Body of pancreas (tissue), 4 donors: Measurements from ENCODE around the gene TAOK3.

Experiments used
- POLR2A ChIP-seq, 3 donors: fragments of 450-650 bp; IDR thresholded peaks; one replicate each; pipeline ENCODE4 v1.6.1; 2016; ENCODE audit warnings: antibody characterized with exemption in 3 of 3, mild to moderate bottlenecking in 2 of 3
- TF ChIP-seq, protein P1 (sequence below), 7 experiments: fragments of 450-650 bp in 4 of 7; fragments of 200-600 bp in 3 of 7; sonication (generic) in 3 of 7; IDR thresholded peaks; one replicate each; pipeline ENCODE4 v1.5.1; 2016 to 2019; ENCODE audit warnings: antibody characterized with exemption in 7 of 7

DNA sequence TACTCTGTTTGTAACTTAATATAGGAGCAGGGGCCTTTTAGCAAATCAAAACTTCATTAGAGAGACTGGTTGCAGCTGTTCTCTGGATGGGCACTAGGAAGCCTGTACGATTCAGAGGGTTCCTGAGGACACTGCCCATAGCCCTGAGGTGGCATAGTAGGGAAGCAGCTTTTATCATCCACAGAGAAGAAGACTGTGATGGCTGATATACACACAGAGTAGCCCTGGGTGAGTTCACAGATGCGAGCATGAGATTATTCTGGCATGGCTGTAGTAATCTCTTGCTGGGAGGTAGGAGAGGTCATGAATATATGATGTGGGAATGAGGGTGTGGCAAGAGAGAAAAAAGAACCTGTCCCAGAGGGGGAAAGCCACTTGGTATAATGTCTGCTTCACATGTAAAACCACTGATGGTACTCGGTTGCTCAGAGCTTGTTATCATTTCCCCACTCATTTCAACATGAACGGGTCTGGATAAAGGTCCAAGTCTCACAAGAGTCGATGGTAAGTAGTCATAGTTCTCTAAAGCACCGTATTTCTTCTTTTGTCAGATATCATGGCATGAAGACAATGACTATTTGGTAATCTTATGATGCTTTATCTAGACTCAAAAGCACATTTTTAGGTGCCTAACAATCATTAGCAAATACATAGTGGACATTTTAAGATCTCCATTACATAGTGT lies 184.8 kb downstream of the TAOK3 start:
- TF ChIP-seq, protein P1, sequence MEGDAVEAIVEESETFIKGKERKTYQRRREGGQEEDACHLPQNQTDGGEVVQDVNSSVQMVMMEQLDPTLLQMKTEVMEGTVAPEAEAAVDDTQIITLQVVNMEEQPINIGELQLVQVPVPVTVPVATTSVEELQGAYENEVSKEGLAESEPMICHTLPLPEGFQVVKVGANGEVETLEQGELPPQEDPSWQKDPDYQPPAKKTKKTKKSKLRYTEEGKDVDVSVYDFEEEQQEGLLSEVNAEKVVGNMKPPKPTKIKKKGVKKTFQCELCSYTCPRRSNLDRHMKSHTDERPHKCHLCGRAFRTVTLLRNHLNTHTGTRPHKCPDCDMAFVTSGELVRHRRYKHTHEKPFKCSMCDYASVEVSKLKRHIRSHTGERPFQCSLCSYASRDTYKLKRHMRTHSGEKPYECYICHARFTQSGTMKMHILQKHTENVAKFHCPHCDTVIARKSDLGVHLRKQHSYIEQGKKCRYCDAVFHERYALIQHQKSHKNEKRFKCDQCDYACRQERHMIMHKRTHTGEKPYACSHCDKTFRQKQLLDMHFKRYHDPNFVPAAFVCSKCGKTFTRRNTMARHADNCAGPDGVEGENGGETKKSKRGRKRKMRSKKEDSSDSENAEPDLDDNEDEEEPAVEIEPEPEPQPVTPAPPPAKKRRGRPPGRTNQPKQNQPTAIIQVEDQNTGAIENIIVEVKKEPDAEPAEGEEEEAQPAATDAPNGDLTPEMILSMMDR (IDR thresholded peaks at IDR 0.05) = no peak
- no peak for TF ChIP-seq POLR2A (IDR thresholded peaks at IDR 0.05)
